WTC11 (cell line): ENCODE measurements around the gene CLEC6A. TPM values are rescaled to one million over a fixed set of nuclear protein-coding genes. Genes with fewer than 3 reads are reported as not detected.

Source experiments
- ATAC-seq: fragments of 200-7000 bp; cut with Tn5 transposase; 2 replicates; pipeline ENCODE4 v1.10.0; 2021; ENCODE audit warnings: mild to moderate bottlenecking, moderate library complexity
- CTCF ChIA-PET: fragments of 300-600 bp; sonication (Branson Sonifier 250); formaldehyde crosslinking; loops from one replicate; lab custom pipeline; 2021; ENCODE audit warnings: antibody characterized with exemption; lab: Charles Lee
- POLR2A ChIA-PET: fragments of 350-600 bp; sonication (Branson Sonifier 250); formaldehyde crosslinking; loops from one replicate; lab custom pipeline; 2021; ENCODE audit warnings: antibody characterized with exemption; lab: Charles Lee
- DNase-seq: peaks from one replicate; pipeline ENCODE4 v3.0.0; 2021; ENCODE audit warnings: low spot score
- H3K27ac Mint-ChIP-seq: 2 replicates; pipeline ENCODE4 v1.8.0; 2021; ENCODE audit warnings: mixed read lengths
- H3K27me3 Mint-ChIP-seq: 2 replicates; pipeline ENCODE4 v1.8.0; 2021; ENCODE audit warnings: low read depth, mild to moderate bottlenecking, moderate library complexity, mixed read lengths
- H3K36me3 Mint-ChIP-seq: 2 replicates; pipeline ENCODE4 v1.8.0; 2021; ENCODE audit warnings: mixed read lengths
- H3K4me1 Mint-ChIP-seq: 2 replicates; pipeline ENCODE4 v1.8.0; 2022; ENCODE audit warnings: mixed read lengths
- H3K4me3 Mint-ChIP-seq: 2 replicates; pipeline ENCODE4 v1.8.0; 2021; ENCODE audit warnings: mild to moderate bottlenecking, moderate library complexity, mixed read lengths
- H3K9me3 Mint-ChIP-seq: 2 replicates; pipeline ENCODE4 v1.8.0; 2021; ENCODE audit warnings: mixed read lengths
- CREB1 ChIP-seq: sonication (generic); formaldehyde crosslinking; IDR thresholded peaks from 2 replicates; pipeline ENCODE4 v1.8.0; 2023; ENCODE audit warnings: mild to moderate bottlenecking, missing genetic modification reagents
- EMX1 ChIP-seq: fragments of 250-450 bp; sonication (Bioruptor Pico); IDR thresholded peaks from 2 replicates; pipeline ENCODE4 v1.8.0; 2021; ENCODE audit warnings: mild to moderate bottlenecking
- FOXK1 ChIP-seq: sonication (generic); formaldehyde crosslinking; IDR thresholded peaks from 2 replicates; pipeline ENCODE4 v1.8.0; 2022; ENCODE audit warnings: mild to moderate bottlenecking, moderate library complexity, missing genetic modification reagents
- FOXP1 ChIP-seq: sonication (generic); formaldehyde crosslinking; IDR thresholded peaks from 2 replicates; pipeline ENCODE4 v1.8.0; 2022; ENCODE audit warnings: missing genetic modification reagents, mild to moderate bottlenecking, moderate library complexity, borderline replicate concordance
- MYBL2 ChIP-seq: sonication (generic); formaldehyde crosslinking; IDR thresholded peaks from 2 replicates; pipeline ENCODE4 v1.8.1; 2023; ENCODE audit warnings: mild to moderate bottlenecking, moderate library complexity, missing genetic modification reagents
- NFE2L1 ChIP-seq: sonication (generic); formaldehyde crosslinking; IDR thresholded peaks from 2 replicates; pipeline ENCODE4 v1.8.1; 2023; ENCODE audit warnings: missing genetic modification reagents
- NR1H2 ChIP-seq: sonication (generic); formaldehyde crosslinking; IDR thresholded peaks from 2 replicates; pipeline ENCODE4 v1.9.0; 2021; ENCODE audit warnings: mild to moderate bottlenecking, moderate library complexity, missing genetic modification reagents
- NR2C2 ChIP-seq: sonication (generic); formaldehyde crosslinking; IDR thresholded peaks from 2 replicates; pipeline ENCODE4 v1.8.0; 2022; ENCODE audit warnings: mild to moderate bottlenecking, missing genetic modification reagents
- RELA ChIP-seq: sonication (generic); formaldehyde crosslinking; IDR thresholded peaks from 2 replicates; pipeline ENCODE4 v1.8.1; 2022; ENCODE audit warnings: missing genetic modification reagents, mild to moderate bottlenecking, borderline replicate concordance
- RORB ChIP-seq: fragments of 250-450 bp; sonication (Bioruptor Pico); IDR thresholded peaks from 2 replicates; pipeline ENCODE4 v1.9.0; 2021; ENCODE audit warnings: mild to moderate bottlenecking
- SMAD4 ChIP-seq: sonication (generic); formaldehyde crosslinking; IDR thresholded peaks from 2 replicates; pipeline ENCODE4 v1.8.0; 2022; ENCODE audit warnings: mild to moderate bottlenecking, missing genetic modification reagents
- ZNF138 ChIP-seq: sonication (generic); formaldehyde crosslinking; conservative IDR thresholded peaks from 2 replicates; pipeline ENCODE4 v1.8.1; 2022; ENCODE audit warnings: mild to moderate bottlenecking, moderate library complexity, missing genetic modification reagents
- total RNA-seq: library from RNA; stranded (reverse); gene quantifications from 3 replicates; pipeline ENCODE4 v1.2.3, GENCODE V29; 2021
- TF ChIP-seq, protein P1 (sequence below): sonication (generic); formaldehyde crosslinking; conservative IDR thresholded peaks from 2 replicates; pipeline ENCODE4 v1.8.1; 2022; ENCODE audit warnings: mild to moderate bottlenecking, missing genetic modification reagents
- TF ChIP-seq, protein P2 (sequence below): sonication (generic); formaldehyde crosslinking; IDR thresholded peaks from 2 replicates; pipeline ENCODE4 v1.8.0; 2022; ENCODE audit warnings: mild to moderate bottlenecking, missing genetic modification reagents
- TF ChIP-seq, protein P3 (sequence below): fragments of 250-450 bp; sonication (Bioruptor Pico); IDR thresholded peaks from 2 replicates; pipeline ENCODE4 v1.9.0; 2021; ENCODE audit warnings: moderate library complexity, mild to moderate bottlenecking, inconsistent platforms, borderline replicate concordance
- TF ChIP-seq, protein P4 (sequence below): fragments of 250-450 bp; sonication (Bioruptor Pico); IDR thresholded peaks from 2 replicates; pipeline ENCODE4 v1.8.0; 2021; ENCODE audit warnings: mild to moderate bottlenecking
- TF ChIP-seq, protein P5 (sequence below): sonication (generic); formaldehyde crosslinking; IDR thresholded peaks from 2 replicates; pipeline ENCODE4 v1.8.1; 2022; ENCODE audit warnings: low read depth, mild to moderate bottlenecking, moderate library complexity, missing genetic modification reagents, borderline replicate concordance
- TF ChIP-seq, protein P6 (sequence below): sonication (generic); formaldehyde crosslinking; IDR thresholded peaks from 2 replicates; pipeline ENCODE4 v1.8.1; 2022; ENCODE audit warnings: mild to moderate bottlenecking, moderate library complexity, missing genetic modification reagents
- TF ChIP-seq, protein P7 (sequence below): fragments of 200-600 bp; IDR thresholded peaks from 2 replicates; pipeline ENCODE4 v1.8.0; 2022; ENCODE audit warnings: antibody characterized with exemption
- TF ChIP-seq, protein P8 (sequence below): sonication (generic); formaldehyde crosslinking; IDR thresholded peaks from 2 replicates; pipeline ENCODE4 v1.8.1; 2022; ENCODE audit warnings: missing genetic modification reagents, borderline replicate concordance

CLEC6A gene
- total RNA-seq, 1 experiment from 2014 or later: 0.20 TPM

DNA sequence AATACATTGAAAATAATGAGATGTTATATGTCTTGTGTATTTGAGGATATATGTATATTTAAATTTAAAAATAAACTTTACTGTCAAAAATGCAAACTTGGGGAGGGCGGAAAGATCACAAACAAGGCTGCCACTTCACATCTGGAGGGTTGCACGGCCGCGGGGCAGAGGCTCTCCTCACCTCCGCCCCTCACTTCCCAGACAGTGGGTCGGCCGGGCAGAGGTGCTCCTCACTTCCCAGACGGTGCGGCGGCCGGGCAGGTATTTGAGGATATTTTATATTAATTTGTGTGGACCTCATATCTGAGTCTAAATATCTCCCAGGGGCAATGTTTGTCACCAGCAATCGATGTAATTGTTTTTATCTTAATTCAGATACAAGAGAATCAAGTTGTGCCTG is 3.7 kb upstream of the CLEC6A start:
- Mint-ChIP-seq H3K36me3 (no peaks in the 10 kb centered on the region), H3K4me1 (peaks cover 56% of the 10 kb centered on the region), H3K27me3 (no peaks in the 10 kb centered on the region), H3K27ac (no peak overlapping the region), H3K9me3 (peaks cover 6% of the 10 kb centered on the region), H3K4me3 (no peak overlapping the region)
- TF ChIP-seq NR2C2 (CRISPR knock-in tag) (no peak), RELA (CRISPR knock-in tag) (no peak)
- ChIA-PET POLR2A (no interaction called here), CTCF (no interaction called here)
- ATAC-seq (no peak), DNase-seq (no peak)

DNA sequence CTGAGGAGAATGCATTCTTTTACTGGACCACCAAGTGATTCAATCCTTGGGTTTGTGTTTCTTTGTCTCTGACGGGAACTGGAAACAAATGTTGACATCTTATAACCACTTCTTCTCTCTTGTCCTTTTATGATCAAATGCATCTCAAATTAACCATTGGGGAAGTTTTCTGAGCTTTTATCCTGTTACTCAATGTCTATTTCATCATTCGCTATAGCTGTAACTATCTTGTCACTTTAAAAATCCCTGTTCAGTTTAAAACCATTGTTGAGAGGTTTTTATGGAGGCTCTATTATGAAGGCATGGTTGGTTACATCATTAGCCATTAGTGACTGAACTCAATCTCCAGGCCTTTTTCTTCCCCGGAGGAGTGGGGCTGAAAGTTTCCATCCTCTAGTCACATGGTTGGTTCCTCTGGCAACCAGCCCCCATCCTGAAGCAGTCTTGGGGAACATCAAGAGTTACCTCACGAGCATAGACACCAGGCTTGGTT is 2.7 kb upstream of the CLEC6A start:
- H3K4me1 Mint-ChIP-seq: peaks cover 65% of the 10 kb centered on the region
- ChIA-PET CTCF (interaction anchor here (1.1 kb wide), 2 partner anchors 57 to 91 kb away, joined by 3 to 5 read pairs; no protein-coding TSS in a partner anchor), POLR2A (no interaction called here)
- ATAC-seq (peak; percentile 40; the same call in 1 of the 2 replicates), DNase-seq (no peak)
- no peak overlapping the region for H3K4me3 Mint-ChIP-seq
- H3K27me3 Mint-ChIP-seq: no peaks in the 10 kb centered on the region
- H3K27ac Mint-ChIP-seq: no peak overlapping the region
- peaks cover 6% of the 10 kb centered on the region for H3K9me3 Mint-ChIP-seq
- no peaks in the 10 kb centered on the region for H3K36me3 Mint-ChIP-seq
- TF ChIP-seq, protein P1, sequence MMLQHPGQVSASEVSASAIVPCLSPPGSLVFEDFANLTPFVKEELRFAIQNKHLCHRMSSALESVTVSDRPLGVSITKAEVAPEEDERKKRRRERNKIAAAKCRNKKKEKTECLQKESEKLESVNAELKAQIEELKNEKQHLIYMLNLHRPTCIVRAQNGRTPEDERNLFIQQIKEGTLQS (CRISPR knock-in tag): no peak
- TF ChIP-seq EMX1 (CRISPR knock-in tag) (no peak), NR2C2 (CRISPR knock-in tag) (no peak), SMAD4 (no peak), MYBL2 (CRISPR knock-in tag) (no peak), FOXK1 (no peak), FOXP1 (CRISPR knock-in tag) (no peak), NFE2L1 (no peak), CREB1 (CRISPR knock-in tag) (no peak), ZNF138 (no peak), RORB (CRISPR knock-in tag) (no peak), NR1H2 (CRISPR knock-in tag) (no peak)
- TF ChIP-seq, protein P2, sequence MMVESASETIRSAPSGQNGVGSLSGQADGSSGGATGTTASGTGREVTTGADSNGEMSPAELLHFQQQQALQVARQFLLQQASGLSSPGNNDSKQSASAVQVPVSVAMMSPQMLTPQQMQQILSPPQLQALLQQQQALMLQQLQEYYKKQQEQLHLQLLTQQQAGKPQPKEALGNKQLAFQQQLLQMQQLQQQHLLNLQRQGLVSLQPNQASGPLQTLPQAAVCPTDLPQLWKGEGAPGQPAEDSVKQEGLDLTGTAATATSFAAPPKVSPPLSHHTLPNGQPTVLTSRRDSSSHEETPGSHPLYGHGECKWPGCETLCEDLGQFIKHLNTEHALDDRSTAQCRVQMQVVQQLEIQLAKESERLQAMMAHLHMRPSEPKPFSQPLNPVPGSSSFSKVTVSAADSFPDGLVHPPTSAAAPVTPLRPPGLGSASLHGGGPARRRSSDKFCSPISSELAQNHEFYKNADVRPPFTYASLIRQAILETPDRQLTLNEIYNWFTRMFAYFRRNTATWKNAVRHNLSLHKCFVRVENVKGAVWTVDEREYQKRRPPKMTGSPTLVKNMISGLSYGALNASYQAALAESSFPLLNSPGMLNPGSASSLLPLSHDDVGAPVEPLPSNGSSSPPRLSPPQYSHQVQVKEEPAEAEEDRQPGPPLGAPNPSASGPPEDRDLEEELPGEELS (CRISPR knock-in tag): no peak
- TF ChIP-seq, protein P3, sequence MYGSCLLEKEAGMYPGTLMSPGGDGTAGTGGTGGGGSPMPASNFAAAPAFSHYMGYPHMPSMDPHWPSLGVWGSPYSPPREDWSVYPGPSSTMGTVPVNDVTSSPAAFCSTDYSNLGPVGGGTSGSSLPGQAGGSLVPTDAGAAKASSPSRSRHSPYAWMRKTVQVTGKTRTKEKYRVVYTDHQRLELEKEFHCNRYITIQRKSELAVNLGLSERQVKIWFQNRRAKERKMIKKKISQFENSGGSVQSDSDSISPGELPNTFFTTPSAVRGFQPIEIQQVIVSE: no peak
- TF ChIP-seq, protein P4, sequence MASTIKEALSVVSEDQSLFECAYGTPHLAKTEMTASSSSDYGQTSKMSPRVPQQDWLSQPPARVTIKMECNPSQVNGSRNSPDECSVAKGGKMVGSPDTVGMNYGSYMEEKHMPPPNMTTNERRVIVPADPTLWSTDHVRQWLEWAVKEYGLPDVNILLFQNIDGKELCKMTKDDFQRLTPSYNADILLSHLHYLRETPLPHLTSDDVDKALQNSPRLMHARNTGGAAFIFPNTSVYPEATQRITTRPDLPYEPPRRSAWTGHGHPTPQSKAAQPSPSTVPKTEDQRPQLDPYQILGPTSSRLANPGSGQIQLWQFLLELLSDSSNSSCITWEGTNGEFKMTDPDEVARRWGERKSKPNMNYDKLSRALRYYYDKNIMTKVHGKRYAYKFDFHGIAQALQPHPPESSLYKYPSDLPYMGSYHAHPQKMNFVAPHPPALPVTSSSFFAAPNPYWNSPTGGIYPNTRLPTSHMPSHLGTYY (CRISPR knock-in tag): no peak
- TF ChIP-seq, protein P5, sequence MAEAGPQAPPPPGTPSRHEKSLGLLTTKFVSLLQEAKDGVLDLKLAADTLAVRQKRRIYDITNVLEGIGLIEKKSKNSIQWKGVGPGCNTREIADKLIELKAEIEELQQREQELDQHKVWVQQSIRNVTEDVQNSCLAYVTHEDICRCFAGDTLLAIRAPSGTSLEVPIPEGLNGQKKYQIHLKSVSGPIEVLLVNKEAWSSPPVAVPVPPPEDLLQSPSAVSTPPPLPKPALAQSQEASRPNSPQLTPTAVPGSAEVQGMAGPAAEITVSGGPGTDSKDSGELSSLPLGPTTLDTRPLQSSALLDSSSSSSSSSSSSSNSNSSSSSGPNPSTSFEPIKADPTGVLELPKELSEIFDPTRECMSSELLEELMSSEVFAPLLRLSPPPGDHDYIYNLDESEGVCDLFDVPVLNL (CRISPR knock-in tag): no peak
- TF ChIP-seq, protein P6, sequence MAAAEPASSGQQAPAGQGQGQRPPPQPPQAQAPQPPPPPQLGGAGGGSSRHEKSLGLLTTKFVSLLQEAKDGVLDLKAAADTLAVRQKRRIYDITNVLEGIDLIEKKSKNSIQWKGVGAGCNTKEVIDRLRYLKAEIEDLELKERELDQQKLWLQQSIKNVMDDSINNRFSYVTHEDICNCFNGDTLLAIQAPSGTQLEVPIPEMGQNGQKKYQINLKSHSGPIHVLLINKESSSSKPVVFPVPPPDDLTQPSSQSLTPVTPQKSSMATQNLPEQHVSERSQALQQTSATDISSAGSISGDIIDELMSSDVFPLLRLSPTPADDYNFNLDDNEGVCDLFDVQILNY (CRISPR knock-in tag): no peak
- TF ChIP-seq, protein P7, sequence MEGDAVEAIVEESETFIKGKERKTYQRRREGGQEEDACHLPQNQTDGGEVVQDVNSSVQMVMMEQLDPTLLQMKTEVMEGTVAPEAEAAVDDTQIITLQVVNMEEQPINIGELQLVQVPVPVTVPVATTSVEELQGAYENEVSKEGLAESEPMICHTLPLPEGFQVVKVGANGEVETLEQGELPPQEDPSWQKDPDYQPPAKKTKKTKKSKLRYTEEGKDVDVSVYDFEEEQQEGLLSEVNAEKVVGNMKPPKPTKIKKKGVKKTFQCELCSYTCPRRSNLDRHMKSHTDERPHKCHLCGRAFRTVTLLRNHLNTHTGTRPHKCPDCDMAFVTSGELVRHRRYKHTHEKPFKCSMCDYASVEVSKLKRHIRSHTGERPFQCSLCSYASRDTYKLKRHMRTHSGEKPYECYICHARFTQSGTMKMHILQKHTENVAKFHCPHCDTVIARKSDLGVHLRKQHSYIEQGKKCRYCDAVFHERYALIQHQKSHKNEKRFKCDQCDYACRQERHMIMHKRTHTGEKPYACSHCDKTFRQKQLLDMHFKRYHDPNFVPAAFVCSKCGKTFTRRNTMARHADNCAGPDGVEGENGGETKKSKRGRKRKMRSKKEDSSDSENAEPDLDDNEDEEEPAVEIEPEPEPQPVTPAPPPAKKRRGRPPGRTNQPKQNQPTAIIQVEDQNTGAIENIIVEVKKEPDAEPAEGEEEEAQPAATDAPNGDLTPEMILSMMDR: no peak
- TF ChIP-seq, protein P8, sequence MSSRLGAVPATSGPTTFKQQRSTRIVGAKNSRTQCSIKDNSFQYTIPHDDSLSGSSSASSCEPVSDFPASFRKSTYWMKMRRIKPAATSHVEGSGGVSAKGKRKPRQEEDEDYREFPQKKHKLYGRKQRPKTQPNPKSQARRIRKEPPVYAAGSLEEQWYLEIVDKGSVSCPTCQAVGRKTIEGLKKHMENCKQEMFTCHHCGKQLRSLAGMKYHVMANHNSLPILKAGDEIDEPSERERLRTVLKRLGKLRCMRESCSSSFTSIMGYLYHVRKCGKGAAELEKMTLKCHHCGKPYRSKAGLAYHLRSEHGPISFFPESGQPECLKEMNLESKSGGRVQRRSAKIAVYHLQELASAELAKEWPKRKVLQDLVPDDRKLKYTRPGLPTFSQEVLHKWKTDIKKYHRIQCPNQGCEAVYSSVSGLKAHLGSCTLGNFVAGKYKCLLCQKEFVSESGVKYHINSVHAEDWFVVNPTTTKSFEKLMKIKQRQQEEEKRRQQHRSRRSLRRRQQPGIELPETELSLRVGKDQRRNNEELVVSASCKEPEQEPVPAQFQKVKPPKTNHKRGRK (CRISPR knock-in tag): no peak
